Measurements from ENCODE around the gene TICAM1. TPM values are rescaled to one million over a fixed set of nuclear protein-coding genes. Genes with fewer than 3 reads are reported as not detected.
A peak's percentile ranks its signal among the peaks of the same experiment; 100 is the strongest.
"Not testable (repeated sequence)": the region's sequence is repeated elsewhere in the genome, so short reads cannot be mapped to it uniquely, and the experiment has no call there.

Gene TICAM1
- total RNA-seq, 1 donor from 2014 or later = 6.3 TPM

- no peak for DNase-seq (ENCODE audit: low spot score)
- intact Hi-C loops (cut with DNase I) = no loop called here
Measured at GRCh38 chr19:4847190-4847973, 15.9 kb upstream of the TICAM1 start.

- DNase-seq (ENCODE audit: low spot score) = not testable (repeated sequence)
Measured at GRCh38 chr19:4845975-4846374, 14.5 kb upstream of the TICAM1 start.

GRCh38 chr19:4844348-4845179 is 13.1 kb upstream of the TICAM1 start:
- intact Hi-C loops (cut with DNase I) = no loop called here
- no peak for DNase-seq (ENCODE audit: low spot score)

More at GRCh38 chr19:4845975-4846374, 14.5 kb upstream of the TICAM1 start:
- intact Hi-C loops (cut with DNase I) = not testable (repeated sequence)

GRCh38 chr19:4843647-4843965 is 12.1 kb upstream of the TICAM1 start:
- intact Hi-C loops (cut with DNase I) = no loop called here
- no peak for DNase-seq (ENCODE audit: low spot score)

GRCh38 chr19:4839192-4839591 is 7.7 kb upstream of the TICAM1 start:
- DNase-seq (ENCODE audit: low spot score) = no peak
- intact Hi-C loops (cut with DNase I) = no loop called here

GRCh38 chr19:4832776-4833175 is 1.3 kb upstream of the TICAM1 start:
- no peak for DNase-seq (ENCODE audit: low spot score)
- intact Hi-C loops (cut with DNase I) = no loop called here

- intact Hi-C loops (cut with DNase I); DNase-seq (ENCODE audit: low spot score): not testable (repeated sequence)
Measured at GRCh38 chr19:4831979-4832340, 448 bp upstream of the TICAM1 start.

- DNase-seq (ENCODE audit: low spot score) = no peak
- intact Hi-C loops (cut with DNase I) = no loop called here
Measured at GRCh38 chr19:4830768-4831265, 695 bp downstream of the TICAM1 start.

- intact Hi-C loops (cut with DNase I) = no loop called here
- DNase-seq (ENCODE audit: low spot score) = no peak
Measured at GRCh38 chr19:4830332-4830731, 1.2 kb downstream of the TICAM1 start.

GRCh38 chr19:4829001-4829712 is 2.4 kb downstream of the TICAM1 start:
- intact Hi-C loops (cut with DNase I) = no loop called here
- DNase-seq (ENCODE audit: low spot score) = no peak

- no peak for DNase-seq (ENCODE audit: low spot score)
- intact Hi-C loops (cut with DNase I) = no loop called here
Measured at GRCh38 chr19:4823577-4823976, 7.9 kb downstream of the TICAM1 start.

- DNase-seq (ENCODE audit: low spot score); intact Hi-C loops (cut with DNase I): not testable (repeated sequence)
Measured at GRCh38 chr19:4822354-4822753, 9.2 kb downstream of the TICAM1 start.

- intact Hi-C loops (cut with DNase I) = no loop called here
- DNase-seq (ENCODE audit: low spot score) = no peak
Measured at GRCh38 chr19:4821265-4821664, 10.2 kb downstream of the TICAM1 start.

- DNase-seq (ENCODE audit: low spot score) = no peak
- intact Hi-C loops (cut with DNase I) = no loop called here
Measured at GRCh38 chr19:4817467-4818277, 13.8 kb downstream of the TICAM1 start.

GRCh38 chr19:4816950-4817278 is 14.6 kb downstream of the TICAM1 start:
- intact Hi-C loops (cut with DNase I) = no loop called here
- DNase-seq (ENCODE audit: low spot score) = no peak

- intact Hi-C loops (cut with DNase I) = no loop called here
- DNase-seq (ENCODE audit: low spot score) = no peak
Measured at GRCh38 chr19:4816202-4816949, 15.1 kb downstream of the TICAM1 start.

- DNase-seq (ENCODE audit: low spot score) = peak; percentile 94
- intact Hi-C loops (cut with DNase I) = no loop called here
Measured at GRCh38 chr19:4815426-4816201, 15.9 kb downstream of the TICAM1 start.

Data from cardiac septum (tissue), 1 donor.